COLO829 (cell line): ENCODE measurements around the gene PFN3.
"Not testable (repeated sequence)": the region's sequence is repeated elsewhere in the genome, so short reads cannot be mapped to it uniquely, and the experiment has no call there.

Experiments
- DNase-seq: peaks from one replicate; pipeline ENCODE4 v3.0.0; 2012; ENCODE audit warnings: low spot score

PFN3 gene

GRCh38 chr5:177393206-177393765 lies 7.2 kb downstream of the PFN3 start:
- DNase-seq: no peak

- no peak for DNase-seq
Measured at GRCh38 chr5:177392765-177393164, 7.7 kb downstream of the PFN3 start.

GRCh38 chr5:177390363-177391300 lies 9.8 kb downstream of the PFN3 start:
- DNase-seq: peak; percentile 94

GRCh38 chr5:177389241-177390169 lies 11.0 kb downstream of the PFN3 start:
- DNase-seq: peak; percentile 93

- no peak for DNase-seq
Measured at GRCh38 chr5:177388521-177389052, 11.9 kb downstream of the PFN3 start.

- no peak for DNase-seq
Measured at GRCh38 chr5:177387405-177387804, 13.1 kb downstream of the PFN3 start.

GRCh38 chr5:177386542-177386941 lies 13.9 kb downstream of the PFN3 start:
- DNase-seq: no peak

- no peak for DNase-seq
Measured at GRCh38 chr5:177385720-177386119, 14.7 kb downstream of the PFN3 start.

GRCh38 chr5:177384134-177384533 lies 16.3 kb downstream of the PFN3 start, which contains the start of gene SLC34A1:
SLC34A1 (plus strand) TSS chr5:177384434; CDS start chr5:177385742, 1,308 bp downstream.
- DNase-seq: no peak

GRCh38 chr5:177383181-177383580 lies 17.3 kb downstream of the PFN3 start:
- DNase-seq: no peak

GRCh38 chr5:177382423-177383029 lies 17.9 kb downstream of the PFN3 start:
- DNase-seq: no peak

GRCh38 chr5:177380805-177381126 lies 19.7 kb downstream of the PFN3 start:
- DNase-seq: no peak

GRCh38 chr5:177378884-177379883 lies 21.3 kb downstream of the PFN3 start:
- DNase-seq: no peak

- no peak for DNase-seq
Measured at GRCh38 chr5:177377851-177378776, 22.3 kb downstream of the PFN3 start.

GRCh38 chr5:177376107-177376506 lies 24.4 kb downstream of the PFN3 start:
- no peak for DNase-seq

- not testable (repeated sequence) for DNase-seq
Measured at GRCh38 chr5:177375516-177375915, 24.9 kb downstream of the PFN3 start.

- no peak for DNase-seq
Measured at GRCh38 chr5:177374211-177374610, 26.2 kb downstream of the PFN3 start.

GRCh38 chr5:177373806-177374205 lies 26.7 kb downstream of the PFN3 start:
- DNase-seq: no peak

- no peak for DNase-seq
Measured at GRCh38 chr5:177372910-177373309, 27.6 kb downstream of the PFN3 start.
